ENCODE data around the gene ANO1.
A peak's percentile ranks its signal among the peaks of the same experiment; 100 is the strongest.

GRCh38 chr11:70176940-70177689 is 99.0 kb downstream of the ANO1 start:
- TF ChIP-seq, protein P1, sequence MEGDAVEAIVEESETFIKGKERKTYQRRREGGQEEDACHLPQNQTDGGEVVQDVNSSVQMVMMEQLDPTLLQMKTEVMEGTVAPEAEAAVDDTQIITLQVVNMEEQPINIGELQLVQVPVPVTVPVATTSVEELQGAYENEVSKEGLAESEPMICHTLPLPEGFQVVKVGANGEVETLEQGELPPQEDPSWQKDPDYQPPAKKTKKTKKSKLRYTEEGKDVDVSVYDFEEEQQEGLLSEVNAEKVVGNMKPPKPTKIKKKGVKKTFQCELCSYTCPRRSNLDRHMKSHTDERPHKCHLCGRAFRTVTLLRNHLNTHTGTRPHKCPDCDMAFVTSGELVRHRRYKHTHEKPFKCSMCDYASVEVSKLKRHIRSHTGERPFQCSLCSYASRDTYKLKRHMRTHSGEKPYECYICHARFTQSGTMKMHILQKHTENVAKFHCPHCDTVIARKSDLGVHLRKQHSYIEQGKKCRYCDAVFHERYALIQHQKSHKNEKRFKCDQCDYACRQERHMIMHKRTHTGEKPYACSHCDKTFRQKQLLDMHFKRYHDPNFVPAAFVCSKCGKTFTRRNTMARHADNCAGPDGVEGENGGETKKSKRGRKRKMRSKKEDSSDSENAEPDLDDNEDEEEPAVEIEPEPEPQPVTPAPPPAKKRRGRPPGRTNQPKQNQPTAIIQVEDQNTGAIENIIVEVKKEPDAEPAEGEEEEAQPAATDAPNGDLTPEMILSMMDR (IDR thresholded peaks at IDR 0.05; ENCODE audit: insufficient read depth, low read depth, low read length) = peak; percentile 38
- TF ChIP-seq EZH2 (IDR thresholded peaks at IDR 0.05; ENCODE audit: insufficient read depth, low read length) = no peak
